ENCODE data around the gene MEF2A.

MEF2A gene

DNA sequence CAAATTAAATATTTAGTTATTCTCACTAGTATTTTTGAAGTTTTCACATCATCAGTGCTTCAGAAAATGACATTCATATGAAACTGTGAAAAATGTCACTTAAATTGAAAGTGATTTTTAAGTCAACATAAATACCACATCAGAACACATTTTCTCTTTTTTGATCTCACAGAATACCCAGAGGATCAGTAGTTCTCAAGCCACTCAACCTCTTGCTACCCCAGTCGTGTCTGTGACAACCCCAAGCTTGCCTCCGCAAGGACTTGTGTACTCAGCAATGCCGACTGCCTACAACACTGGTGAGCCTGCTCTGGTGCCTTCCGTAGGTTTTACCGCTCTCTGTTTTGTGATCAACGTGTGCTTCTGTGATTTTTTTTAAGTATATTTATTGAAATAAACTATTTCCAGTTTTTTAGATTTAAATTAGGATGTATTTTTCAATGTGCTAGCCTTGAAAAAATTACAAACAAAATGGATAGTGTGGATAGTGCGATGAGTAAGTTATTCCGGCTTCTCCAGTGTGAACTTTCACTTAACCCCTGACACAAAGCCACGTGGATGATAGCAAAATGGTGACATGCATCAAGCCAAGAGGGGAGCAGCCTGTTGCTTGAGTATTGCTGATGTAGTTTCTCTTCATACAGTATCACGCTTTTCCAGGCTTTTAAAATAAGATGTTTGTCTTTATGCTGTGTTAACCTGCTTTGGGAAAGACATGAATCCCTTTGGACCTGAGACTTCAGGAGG is 140.9 kb downstream of the MEF2A start:
- DNase-seq (ENCODE audit: low spot score), result no peak

DNA sequence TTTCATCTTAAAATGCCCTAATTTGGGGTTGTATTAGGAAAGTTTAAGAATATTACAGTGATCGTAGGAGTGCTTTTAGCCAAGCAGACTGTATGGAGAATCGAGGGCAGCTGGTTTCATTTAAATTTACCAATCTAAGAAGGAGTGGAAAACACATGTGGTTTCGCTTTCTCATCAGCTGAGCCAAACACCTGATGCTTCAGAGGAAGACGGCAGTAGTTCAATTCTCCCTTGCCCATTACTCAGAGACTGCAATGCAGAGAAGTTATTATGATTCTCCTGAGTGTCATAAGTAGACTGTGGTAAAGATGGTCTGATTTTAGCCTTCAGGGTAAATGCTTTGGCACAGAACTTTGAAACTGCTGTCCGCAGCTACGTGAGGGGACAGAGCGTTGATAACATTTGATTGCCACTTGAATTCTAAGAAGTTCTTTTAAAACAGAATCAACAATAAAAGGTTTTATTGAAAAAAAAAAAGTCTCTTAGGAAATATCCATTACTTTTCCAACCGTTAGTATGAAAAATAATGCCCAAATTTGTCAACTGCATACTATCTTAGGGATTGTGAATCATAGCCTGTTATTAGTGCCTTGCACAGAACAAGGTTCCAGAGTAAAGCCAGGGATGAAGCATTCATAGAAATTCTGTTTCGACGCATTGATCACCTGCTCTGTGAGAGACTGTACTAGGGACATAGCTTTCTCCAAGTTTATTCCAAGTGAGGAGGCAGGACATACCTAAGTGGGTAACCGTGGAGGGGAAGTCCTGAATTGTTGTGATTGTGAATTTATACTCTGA is 141.9 kb downstream of the MEF2A start:
- DNase-seq (ENCODE audit: low spot score), result no peak

DNA sequence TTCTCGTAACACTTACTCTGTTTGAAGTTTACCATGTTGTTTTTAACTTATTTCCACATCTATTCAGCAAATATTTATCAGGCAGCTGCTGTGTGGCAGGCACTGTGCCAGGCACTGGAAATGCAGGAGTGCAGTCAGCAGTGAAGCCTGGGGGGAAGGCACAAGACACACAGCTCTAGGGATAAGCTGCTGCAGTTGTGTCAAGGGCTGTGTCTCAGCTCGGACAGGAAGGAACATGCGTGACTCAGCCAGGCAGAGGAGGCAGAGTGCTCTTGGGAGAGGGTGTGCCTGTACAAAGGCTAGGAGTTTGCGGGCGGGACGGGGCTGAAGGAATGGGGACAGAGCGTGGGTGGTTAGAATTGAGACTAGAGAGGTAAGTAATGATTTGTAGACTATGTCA is 142.8 kb downstream of the MEF2A start:
- peak; percentile 83 for DNase-seq (ENCODE audit: low spot score)

DNA sequence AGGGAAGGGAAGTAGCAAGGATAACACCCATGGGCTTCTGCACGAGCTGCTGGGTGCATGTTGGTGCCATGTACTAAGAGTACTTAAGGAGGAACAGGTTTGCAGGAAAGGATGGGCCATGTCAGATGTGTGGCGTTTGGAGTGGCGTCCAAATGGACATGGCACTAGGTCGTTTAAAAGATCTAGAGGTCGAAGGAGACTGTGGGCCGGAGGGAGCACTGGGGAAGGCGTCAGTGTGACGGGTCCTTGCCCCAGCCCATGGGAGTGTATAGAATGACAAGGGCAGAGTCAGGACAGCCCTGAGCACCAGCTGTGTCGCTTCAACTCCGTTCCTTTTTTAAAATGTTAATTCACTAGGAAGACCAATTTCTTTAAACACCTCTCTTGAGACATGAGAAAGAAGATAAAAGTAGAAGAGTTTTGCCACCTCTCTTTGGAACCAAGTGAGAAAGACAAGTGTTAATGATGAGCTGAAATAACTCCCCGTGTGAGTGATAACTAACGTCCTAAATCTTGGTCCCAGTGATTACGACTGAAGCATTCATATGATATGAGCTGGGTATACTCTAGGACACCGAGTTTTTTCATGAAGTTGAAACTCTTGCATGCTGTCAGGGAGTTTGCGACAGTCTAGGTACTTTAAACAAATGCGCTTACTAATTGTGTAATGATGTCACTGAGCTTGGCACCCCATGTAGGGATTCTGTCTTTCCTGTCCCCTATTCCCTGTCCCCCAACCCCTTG is 143.6 kb downstream of the MEF2A start:
- DNase-seq (ENCODE audit: low spot score), result no peak

DNA sequence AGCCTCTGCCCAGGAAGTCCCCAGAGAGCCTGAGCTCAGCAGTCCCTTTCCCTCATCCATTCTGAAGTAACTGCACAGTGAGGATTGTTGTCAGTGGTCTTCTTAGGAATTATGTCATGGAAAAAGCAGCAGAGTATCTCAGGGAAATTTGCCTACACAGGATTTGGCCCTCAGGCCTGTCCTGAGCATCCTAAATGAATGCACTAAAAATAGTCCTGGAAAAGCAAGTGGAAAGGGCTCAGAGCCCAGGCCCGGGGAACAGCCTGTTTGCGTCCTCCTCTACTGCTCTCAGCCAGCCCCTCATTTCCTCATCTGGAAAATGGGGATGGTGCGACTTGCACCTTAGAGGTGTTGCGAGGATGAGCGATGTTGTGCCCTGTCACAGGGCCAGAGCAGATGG is 145.8 kb downstream of the MEF2A start:
- DNase-seq (ENCODE audit: low spot score), result no peak

DNA sequence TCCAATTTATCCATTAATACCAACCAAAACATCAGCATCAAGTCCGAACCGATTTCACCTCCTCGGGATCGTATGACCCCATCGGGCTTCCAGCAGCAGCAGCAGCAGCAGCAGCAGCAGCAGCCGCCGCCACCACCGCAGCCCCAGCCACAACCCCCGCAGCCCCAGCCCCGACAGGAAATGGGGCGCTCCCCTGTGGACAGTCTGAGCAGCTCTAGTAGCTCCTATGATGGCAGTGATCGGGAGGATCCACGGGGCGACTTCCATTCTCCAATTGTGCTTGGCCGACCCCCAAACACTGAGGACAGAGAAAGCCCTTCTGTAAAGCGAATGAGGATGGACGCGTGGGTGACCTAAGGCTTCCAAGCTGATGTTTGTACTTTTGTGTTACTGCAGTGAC is 146.6 kb downstream of the MEF2A start:
- DNase-seq (ENCODE audit: low spot score), result no peak

DNA sequence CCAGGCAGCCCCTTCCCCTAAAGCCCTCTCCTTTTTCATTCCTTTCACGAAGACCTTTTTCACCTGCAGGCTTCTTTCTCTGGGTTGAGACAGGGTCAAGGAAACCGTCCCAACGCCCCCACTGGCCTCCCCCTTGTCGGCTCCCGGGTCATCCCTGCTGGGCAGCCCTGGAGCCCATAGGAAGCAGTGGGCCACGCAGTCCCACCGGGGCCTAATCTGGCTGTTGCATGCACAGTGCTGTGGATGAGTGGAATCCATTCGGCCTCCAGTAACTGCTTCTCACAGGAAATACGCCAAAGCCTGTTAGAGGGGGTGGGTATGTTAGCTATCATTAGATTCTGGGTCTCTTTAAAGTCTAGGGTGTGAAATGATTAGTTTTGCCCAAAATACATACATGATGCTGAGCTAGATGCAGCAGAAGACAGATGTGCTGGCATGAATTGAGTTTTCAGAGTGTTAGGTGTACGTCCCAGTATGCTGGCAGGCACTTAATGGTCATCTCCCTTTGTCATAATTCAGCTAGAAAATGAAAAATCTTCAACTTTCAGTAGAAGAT is 150.8 kb downstream of the MEF2A start:
- no peak for DNase-seq (ENCODE audit: low spot score)

DNA sequence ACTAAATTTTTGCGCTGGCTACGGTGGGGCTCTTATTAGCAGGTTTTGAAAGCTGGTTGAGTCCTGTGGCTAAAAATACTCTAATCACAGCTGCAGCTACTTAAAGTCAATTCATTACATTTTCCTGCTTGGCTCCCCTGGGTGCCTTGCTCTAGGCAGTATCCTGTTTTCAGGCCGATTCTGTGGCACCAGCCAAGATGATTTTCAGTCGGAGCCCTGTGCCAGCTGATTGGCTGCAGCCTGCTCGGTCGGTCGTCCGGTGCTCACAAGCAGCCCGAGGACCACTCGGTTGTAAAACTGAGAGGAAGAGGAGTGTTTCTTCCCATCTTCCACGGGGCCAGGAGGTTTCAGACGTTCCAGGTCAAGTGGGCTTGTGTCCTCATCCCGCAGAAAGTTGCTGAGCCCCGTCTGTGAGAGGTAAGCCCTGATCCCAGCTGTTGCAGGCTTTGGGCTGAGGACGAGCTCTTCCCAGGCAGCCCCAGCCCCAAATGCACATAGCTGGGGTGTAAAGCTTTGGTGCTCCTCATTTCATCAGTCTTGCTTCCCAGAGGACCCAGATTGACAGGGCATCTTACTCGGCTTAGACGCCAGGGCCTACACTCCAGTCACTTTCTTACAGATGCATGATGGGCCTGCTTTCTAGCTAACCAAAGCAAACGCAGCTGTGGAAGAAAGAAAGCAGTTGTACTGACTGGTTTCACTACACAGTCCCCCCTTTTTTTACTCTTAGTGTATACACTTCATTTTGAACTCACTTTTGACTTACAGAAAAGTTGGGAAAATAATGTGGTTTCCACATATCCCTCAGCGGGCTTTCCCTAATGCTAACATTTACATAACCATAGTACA is 151.6 kb downstream of the MEF2A start:
- no peak for DNase-seq (ENCODE audit: low spot score)

DNA sequence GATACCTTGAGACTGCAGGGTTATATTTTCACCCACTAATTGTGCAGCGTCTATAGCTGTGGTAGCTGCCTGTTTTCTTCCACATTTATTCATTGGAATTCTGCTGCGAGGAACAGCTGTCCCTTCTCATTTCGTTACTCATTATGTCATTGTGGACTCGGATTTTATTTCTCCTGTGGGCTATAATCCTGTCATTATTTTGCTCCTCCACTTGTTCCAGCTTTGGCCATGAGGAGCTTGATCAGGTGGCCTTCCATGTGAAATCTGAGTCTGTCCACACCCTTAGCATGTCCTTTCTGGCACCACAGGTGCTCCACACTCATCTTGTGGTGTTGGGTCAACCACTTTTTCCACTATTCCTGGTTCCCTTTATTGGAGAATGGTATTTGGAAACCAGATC is 152.6 kb downstream of the MEF2A start:
- DNase-seq (ENCODE audit: low spot score), result no peak

DNA sequence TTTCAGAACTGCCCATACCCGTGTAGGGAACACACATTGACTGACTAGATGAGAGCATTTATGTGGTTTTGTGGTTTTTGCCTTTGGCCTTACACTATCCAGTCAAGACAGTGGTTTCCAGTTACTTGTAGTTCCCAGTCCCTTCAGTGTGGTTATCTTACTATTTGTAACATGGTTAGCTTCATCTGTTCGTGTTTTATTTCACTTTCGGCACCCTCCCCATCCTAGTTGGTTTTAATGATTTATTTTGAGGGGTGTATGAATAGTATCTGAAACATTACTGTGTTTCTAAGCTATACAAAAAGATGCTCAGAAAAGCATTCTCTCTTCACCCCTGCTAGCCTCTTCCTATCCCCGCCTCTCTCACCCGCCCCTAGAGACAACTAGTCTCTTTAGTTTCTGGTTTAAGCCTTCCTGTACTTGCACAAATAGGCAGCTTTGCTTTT is 153.3 kb downstream of the MEF2A start:
- DNase-seq (ENCODE audit: low spot score), result no peak

DNA sequence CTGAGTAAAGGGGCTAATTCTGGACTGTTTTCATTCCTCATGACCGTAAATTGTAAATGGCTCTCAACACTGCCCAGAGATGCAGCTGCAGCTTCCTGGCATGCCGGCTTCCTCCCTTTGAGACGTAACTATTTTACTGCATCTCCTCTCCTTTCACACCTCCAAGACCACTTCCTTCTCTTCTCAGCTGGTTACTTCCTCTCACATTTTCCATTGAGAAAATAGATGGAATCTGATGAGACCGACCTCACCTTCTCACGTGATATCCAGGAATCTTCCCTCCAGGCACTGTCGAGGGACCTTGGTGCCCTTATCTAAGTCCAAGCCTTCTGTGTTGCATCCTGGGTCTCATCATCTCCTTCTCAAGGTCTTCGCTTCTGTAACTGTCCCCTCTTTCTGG is 154.7 kb downstream of the MEF2A start:
- no peak for DNase-seq (ENCODE audit: low spot score)

DNA sequence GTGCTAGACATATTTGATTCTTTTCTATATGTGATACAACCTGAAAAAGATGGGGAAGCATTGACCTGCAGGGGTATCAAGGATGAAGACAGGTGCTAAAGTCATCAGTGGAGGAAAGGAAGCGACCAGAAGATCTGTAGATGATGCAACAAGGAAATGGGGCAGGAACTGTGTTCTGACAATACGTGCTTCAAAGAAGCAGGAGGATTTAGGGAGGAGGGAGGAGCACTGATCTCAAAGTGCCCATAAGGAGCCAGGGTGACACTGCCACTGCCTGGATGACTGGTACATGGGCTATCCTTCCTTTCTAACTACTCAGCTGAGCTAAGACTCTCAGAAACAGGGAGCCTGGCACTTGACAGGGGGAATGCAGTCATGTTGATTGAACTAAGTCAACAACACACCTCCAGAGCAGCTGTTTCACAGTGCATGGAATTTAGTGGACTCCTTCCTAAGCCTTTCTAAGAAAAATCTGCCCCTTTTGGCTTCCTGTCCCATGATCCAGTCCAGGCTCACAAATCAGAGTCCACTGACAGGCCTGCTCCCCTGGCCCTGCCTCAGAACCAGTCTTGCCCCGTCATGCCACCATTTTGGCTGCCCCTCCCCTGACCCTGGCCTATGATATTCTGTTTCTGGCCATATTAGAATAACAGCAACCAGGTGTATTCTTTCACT is 155.5 kb downstream of the MEF2A start:
- DNase-seq (ENCODE audit: low spot score), result no peak

DNA sequence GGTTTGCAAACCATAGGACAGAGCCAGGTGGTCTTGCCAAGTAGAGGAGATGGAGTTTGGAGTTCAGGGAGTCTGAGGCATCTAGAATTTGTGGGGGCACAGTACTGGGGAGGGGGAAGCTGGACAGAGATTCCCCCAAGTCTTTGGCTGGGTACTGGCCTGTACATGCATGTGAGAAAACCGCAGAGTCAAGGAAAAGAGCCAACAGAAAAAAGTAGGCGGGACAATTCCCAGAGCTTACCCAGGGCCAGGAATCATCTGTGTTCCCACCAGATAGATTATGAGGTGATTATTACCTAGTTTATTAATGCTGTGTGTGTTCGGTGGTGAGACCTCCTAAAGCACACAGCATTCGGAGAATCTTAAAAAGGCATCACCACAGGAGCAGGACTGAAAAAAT is 156.1 kb downstream of the MEF2A start:
- DNase-seq (ENCODE audit: low spot score), result no peak

DNA sequence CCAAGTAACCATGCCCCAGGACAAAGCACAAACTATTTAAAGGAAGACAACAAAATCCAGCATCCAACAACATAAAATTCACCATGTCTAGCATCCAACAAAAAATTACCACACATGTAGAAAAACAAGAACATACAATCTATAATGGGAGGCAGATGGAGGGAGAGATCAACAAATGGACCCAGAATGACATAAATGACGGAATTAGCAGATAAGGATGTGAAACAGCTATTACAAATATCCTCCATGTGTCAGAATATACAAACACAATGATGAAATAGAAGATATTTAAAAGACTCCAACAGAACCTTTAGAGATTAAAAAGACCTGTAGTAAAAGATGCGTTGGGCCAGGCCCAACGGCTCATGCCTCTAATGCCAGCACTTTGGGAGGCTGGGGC is 156.6 kb downstream of the MEF2A start:
- no peak for DNase-seq (ENCODE audit: low spot score)

DNA sequence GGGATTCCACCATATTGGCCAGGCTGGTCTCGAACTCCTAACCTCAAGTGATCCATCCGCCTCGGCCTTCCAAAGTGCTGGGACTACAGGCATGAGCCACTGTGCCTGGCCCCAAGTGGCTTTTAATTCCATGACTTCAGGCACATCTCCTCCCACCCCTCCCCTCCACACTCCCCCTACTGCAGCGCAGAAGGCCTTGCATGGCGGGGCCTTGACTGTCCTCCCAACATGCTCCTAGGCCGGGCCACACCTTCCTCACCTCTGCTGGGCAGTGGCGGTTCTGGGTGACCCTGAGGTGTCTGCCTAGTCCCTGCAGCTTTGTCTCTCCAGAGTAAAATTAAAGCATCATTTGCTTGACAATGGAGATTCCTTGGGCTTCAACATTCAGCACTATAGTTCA is 160.5 kb downstream of the MEF2A start:
- DNase-seq (ENCODE audit: low spot score), result no peak

DNA sequence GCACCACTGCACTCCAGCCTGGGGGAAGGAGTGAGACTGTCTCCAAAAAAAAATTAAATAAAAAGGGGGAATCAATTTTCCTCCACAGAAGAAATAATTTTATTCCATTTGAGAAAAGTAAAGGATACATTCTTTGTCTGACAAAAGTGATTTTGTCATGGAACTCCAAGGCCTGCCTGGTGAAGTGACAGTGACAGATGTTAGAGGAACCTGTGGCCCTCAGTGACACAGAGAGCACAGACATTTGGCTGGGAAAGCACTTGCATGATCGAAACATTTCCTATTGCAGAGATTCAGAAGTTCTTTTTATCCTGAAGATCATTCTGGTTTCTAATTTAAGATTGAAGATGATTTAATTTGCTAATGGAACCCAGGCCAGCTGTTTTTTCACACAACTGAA is 161.5 kb downstream of the MEF2A start:
- DNase-seq (ENCODE audit: low spot score), result no peak

DNA sequence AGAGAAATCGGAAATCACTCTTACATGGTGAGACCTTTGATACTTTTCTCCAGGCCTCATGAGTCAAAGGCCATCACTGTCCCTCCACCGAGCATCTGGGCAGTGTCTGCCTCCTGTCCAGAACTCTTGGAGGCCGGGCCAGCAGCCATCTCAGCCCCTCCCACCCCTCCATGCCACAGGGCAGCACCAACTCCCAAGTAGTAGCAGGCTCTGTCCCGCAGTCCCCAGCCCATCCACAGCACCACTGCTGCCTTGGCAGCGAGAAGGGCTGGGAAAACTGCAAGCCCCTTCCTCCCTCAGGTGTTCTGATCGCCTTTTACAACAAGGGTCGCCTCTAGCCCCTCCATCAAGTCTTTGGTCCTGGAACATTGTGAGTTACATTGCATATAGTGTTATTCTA is 161.9 kb downstream of the MEF2A start:
- no peak for DNase-seq (ENCODE audit: low spot score)

DNA sequence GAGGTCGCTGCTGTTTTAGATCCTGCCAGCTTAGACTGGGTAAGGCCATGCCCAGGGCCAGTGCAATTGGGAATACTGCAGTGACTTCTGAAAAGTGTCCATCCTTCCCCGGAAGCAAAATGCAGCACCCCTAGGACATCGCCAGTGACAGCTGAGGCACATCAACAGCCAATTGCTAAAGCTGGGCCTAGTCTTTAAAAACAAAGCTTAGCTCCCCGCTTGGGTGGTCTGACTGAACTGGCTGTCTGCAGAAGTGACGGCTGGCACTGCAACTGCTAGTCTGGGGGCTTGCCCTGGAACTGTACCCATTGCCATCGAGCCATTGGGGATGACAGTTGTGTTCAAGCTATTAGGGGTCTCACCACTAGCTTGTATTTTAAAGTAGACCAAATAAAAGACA is 163.1 kb downstream of the MEF2A start:
- no peak for DNase-seq (ENCODE audit: low spot score)

DNA sequence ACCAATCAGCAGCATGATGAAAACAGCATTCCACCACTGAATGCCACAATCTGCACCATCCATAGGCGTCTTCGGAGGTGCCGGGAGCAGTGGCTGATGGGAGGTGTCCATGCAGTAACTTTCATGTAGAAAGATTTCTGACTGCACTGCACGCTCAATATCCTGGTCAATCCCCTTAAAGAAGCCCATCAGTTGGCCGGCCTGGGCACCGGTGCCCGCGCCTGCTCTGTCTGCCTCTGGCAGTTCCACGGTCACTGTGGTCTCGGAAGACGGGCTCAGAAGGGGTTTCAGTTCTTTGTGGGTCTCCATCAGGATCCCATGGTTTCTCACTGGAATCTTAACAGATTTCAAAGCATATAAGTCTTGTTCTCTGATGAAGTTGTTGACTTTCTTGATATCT is 163.5 kb downstream of the MEF2A start:
- no peak for DNase-seq (ENCODE audit: low spot score)

DNA sequence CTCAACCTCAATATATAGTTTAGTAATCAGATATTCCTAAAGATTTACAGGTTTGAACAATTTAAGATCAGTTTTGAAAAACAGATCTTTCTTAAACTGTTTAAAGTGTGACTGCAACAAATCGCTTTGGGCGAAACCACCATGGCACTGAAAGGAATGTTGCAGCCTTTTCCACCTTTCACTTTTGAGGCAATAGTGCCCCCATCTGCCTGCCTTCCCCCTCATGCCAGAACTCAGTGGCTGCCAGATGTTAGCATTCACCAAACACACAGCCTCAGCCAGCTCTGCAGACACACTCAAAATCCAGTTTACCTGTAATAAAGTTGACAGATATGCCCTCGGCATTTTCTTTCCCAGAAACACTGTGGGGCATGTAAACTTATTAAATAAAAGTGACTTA is 164.1 kb downstream of the MEF2A start:
- peak; percentile 30 for DNase-seq (ENCODE audit: low spot score)

Measured in COLO829 (cell line).